WERI-Rb-1 (cell line): ENCODE results near the gene SLC45A3.

Source experiments
- DNase-seq: peaks from one replicate; pipeline ENCODE4 v3.0.0-alpha.2; 2020
- H3K27ac ChIP-seq: fragments of 250-450 bp; sonication (Bioruptor Pico); 2 replicates; pipeline ENCODE4 v1.5.1; 2020; ENCODE audit warnings: mild to moderate bottlenecking, moderate library complexity
- H3K27me3 ChIP-seq: fragments of 250-450 bp; sonication (Bioruptor Pico); 2 replicates; pipeline ENCODE4 v1.5.1; 2021; ENCODE audit warnings: mild to moderate bottlenecking, low read depth, moderate library complexity; ENCODE audit not compliant: insufficient read depth, severe bottlenecking
- H3K36me3 ChIP-seq: fragments of 250-450 bp; sonication (Bioruptor Pico); 2 replicates; pipeline ENCODE4 v1.5.1; 2020; ENCODE audit warnings: mild to moderate bottlenecking, moderate library complexity
- H3K4me3 ChIP-seq: 2 replicates; pipeline ENCODE4 v1.5.1; 2011; ENCODE audit warnings: low read depth, mild to moderate bottlenecking, control low read depth, low read length
- H3K9me3 ChIP-seq: fragments of 250-450 bp; sonication (Bioruptor Pico); 2 replicates; pipeline ENCODE4 v1.5.1; 2021; ENCODE audit warnings: mild to moderate bottlenecking, moderate library complexity; ENCODE audit not compliant: severe bottlenecking
- TF ChIP-seq, protein P1 (sequence below): IDR thresholded peaks from 2 replicates; pipeline ENCODE4 v1.5.1; 2011; ENCODE audit warnings: low read depth, mild to moderate bottlenecking, control low read depth, inconsistent platforms, low read length

SLC45A3 gene

DNA sequence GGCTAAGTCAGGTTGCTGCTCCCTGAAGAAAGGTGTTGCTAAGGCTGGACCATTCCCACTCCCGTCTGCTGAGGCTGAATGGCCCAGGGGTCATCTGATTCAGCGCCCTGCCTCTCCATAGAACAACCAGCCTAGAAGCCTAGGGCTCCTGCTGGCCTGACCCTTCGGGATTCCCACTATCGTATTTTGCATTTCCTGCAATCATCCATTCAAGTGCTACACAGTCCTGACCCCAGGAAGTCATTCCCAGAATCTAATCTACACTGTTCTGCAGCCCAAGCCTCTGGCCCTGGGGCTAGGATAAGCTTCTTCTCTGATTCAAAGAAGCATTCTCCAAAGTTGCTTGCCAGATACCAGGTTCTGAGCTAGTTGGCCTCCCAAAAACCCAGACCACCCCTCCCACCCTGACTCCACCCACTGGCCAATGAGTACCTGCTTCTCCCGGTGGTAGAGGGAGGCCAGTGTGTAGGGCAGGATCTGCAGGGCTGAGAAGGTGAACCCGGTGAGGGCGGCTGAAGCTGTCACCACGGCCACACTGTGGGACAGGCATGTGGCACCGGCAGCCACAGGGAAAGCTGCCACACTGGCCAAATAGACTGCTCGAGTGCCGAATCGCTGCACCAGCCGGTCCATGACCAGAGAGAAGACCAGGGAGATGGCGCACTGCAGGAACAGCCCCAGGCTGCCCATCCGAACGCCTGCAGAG, 18.7 kb downstream of the SLC45A3 start:
- Histone ChIP-seq H3K36me3 (peaks cover 59% of the 10 kb centered on the region), H3K27ac (peak overlapping the region; percentile 91), H3K4me3 (no peak overlapping the region), H3K9me3 (no peaks in the 10 kb centered on the region), H3K27me3 (no peaks in the 10 kb centered on the region)
- TF ChIP-seq, protein P1, sequence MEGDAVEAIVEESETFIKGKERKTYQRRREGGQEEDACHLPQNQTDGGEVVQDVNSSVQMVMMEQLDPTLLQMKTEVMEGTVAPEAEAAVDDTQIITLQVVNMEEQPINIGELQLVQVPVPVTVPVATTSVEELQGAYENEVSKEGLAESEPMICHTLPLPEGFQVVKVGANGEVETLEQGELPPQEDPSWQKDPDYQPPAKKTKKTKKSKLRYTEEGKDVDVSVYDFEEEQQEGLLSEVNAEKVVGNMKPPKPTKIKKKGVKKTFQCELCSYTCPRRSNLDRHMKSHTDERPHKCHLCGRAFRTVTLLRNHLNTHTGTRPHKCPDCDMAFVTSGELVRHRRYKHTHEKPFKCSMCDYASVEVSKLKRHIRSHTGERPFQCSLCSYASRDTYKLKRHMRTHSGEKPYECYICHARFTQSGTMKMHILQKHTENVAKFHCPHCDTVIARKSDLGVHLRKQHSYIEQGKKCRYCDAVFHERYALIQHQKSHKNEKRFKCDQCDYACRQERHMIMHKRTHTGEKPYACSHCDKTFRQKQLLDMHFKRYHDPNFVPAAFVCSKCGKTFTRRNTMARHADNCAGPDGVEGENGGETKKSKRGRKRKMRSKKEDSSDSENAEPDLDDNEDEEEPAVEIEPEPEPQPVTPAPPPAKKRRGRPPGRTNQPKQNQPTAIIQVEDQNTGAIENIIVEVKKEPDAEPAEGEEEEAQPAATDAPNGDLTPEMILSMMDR = no peak
- DNase-seq = peak; percentile 62

DNA sequence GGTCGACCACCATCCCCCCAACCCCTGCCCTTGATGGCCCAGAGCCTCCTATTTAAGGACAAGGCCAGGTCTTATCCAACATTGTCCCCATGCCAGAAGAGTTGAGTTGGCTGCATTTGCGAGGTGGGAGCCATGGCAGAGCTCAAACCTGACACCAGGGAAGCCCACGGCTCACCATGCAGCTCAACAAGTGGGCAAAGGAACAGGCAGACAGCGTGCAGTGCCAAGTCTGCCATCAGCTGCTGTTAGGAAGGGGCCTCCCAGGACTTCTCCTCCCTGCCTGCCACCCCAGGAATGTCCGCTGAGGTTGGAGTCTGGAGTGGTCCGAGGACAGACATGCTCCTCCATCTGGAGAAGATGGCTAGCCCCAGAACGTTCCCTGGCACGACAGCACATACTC, 19.9 kb downstream of the SLC45A3 start:
- TF ChIP-seq, protein P1 = no peak
- no peak overlapping the region; the same call in 1 of the 2 replicates for H3K27ac ChIP-seq
- no peak overlapping the region for H3K4me3 ChIP-seq
- H3K9me3 ChIP-seq = no peaks in the 10 kb centered on the region
- H3K27me3 ChIP-seq = no peaks in the 10 kb centered on the region
- peaks cover 67% of the 10 kb centered on the region for H3K36me3 ChIP-seq
- no peak for DNase-seq

DNA sequence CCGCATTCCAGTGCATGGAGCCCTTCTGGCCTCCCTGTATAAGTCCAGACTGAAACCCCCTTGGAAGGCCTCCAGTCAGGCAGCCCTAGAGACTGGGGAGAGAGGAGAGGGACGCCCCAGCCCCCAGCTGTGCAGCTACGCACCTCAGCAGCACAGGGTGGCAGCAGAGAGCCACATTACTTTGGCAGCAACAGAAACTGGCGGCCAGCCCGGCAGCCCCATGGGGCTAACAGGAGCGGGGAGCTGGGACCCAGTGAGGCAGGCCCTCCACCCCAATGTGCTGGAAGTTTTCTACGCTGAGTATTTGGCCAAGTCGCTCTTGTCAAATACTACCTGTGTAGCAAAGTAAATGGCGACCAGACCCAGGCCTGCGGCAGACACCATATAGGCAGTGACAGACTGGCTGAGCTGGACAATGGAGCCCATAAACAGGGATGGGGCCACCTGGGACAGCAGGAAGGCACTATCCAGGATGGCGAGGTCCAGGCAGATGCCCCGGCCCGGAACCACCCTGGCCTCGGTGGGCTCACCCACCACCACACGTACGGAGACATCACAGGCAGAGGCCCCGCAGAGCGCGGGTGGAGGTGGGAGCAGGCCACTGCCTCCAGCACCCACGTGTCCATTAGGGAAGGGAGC, 21.2 kb downstream of the SLC45A3 start:
- Histone ChIP-seq H3K36me3 (peaks cover 73% of the 10 kb centered on the region), H3K27me3 (no peaks in the 10 kb centered on the region), H3K27ac (peak overlapping the region; percentile 17), H3K4me3 (no peak overlapping the region), H3K9me3 (no peaks in the 10 kb centered on the region)
- peak; percentile 96 for DNase-seq
- TF ChIP-seq, protein P1 = peak; percentile 99

DNA sequence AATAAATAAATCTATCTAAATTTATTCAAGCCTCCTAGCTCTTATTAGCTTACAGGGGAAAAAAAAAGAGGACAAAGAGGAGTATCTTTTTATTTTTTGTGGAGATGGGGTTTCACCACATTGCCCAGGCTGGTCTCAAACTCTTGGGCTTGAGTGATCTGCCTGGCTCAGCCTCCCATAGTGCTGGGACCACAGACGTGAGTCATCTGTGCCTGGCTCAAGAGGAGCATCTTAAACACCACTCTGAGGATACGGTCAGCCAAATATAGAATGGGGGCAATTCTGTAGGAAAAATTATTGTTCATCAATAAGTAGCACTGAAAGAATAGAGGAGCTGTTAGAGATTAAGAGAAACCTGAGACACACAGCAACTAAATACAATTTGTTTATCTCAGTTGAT, 24.1 kb downstream of the SLC45A3 start:
- Histone ChIP-seq H3K27me3 (no peaks in the 10 kb centered on the region), H3K27ac (no peak overlapping the region), H3K4me3 (no peak overlapping the region), H3K36me3 (peaks cover 50% of the 10 kb centered on the region), H3K9me3 (no peaks in the 10 kb centered on the region)
- DNase-seq = no peak
- TF ChIP-seq, protein P1 = no peak

DNA sequence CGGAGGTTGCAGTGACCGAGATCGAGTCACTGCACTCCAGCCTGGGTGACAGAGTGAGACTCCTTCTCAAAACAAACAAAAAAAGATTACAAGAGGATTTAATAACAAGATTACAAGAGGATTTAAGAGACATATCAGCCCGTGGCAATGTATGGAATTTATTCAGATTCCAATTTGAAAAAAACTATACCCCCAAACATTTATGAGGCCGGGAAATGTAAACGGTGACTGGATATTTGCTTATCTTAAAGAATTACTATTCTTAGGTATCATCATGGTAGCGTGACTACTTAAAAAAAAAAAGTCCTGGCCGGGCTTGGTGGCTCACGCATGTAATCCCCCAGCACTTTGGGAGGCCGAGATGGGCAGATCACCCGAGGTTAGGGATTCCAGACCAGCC, 27.3 kb downstream of the SLC45A3 start:
- no peaks in the 10 kb centered on the region for H3K9me3 ChIP-seq
- H3K27me3 ChIP-seq = no peaks in the 10 kb centered on the region
- DNase-seq = peak; percentile 52
- H3K27ac ChIP-seq = no peak overlapping the region
- TF ChIP-seq, protein P1 = no peak
- no peak overlapping the region for H3K4me3 ChIP-seq
- H3K36me3 ChIP-seq = peaks cover 27% of the 10 kb centered on the region
